Liver (tissue), 9 donors: ENCODE data around the gene MUC2. TPM values are rescaled to one million over a fixed set of nuclear protein-coding genes. Genes with fewer than 3 reads are reported as not detected.

Experiments used
- DNase-seq: peaks from one replicate; pipeline ENCODE4 v3.0.0-alpha.2; 2017; ENCODE audit warnings: low spot score
- H3K27ac ChIP-seq, 2 donors: one replicate each; pipeline ENCODE4 v1.7.0; 2013; ENCODE audit warnings: inconsistent platforms in 2 of 2, low read length in 2 of 2, control low read depth in 1 of 2, low read depth in 1 of 2, mild to moderate bottlenecking in 1 of 2
- H3K27me3 ChIP-seq, 4 donors: one replicate each; pipeline versions ENCODE4 v1.6.1 to v1.7.0; 2013; ENCODE audit warnings: low read length in 3 of 4, inconsistent platforms in 1 of 4, mild to moderate bottlenecking in 1 of 4, moderate library complexity in 1 of 4; ENCODE audit not compliant: control insufficient read depth in 4 of 4, insufficient read depth in 4 of 4
- H3K36me3 ChIP-seq, 4 donors: one replicate each; pipeline versions ENCODE4 v1.6.1 to v1.7.0; 2013; ENCODE audit warnings: low read length in 3 of 4, mild to moderate bottlenecking in 3 of 4, low read depth in 1 of 4, moderate library complexity in 1 of 4; ENCODE audit not compliant: control insufficient read depth in 4 of 4, insufficient read depth in 3 of 4
- H3K4me1 ChIP-seq, 4 donors: one replicate each; pipeline versions ENCODE4 v1.6.1 to v1.7.0; 2013; ENCODE audit warnings: low read length in 3 of 4, mild to moderate bottlenecking in 3 of 4, moderate library complexity in 1 of 4; ENCODE audit not compliant: control insufficient read depth in 4 of 4, insufficient read depth in 4 of 4
- H3K4me3 ChIP-seq, 3 donors: one replicate each; pipeline versions ENCODE4 v1.6.1 to v1.7.0; 2013; ENCODE audit warnings: low read length in 3 of 3, control low read depth in 1 of 3, low read depth in 1 of 3, mild to moderate bottlenecking in 1 of 3
- H3K9ac ChIP-seq, 2 donors: one replicate each; pipeline ENCODE4 v1.7.0; 2013; ENCODE audit warnings: low read length in 2 of 2, mild to moderate bottlenecking in 2 of 2, moderate library complexity in 2 of 2, control low read depth in 1 of 2, low read depth in 1 of 2
- H3K9me3 ChIP-seq, 4 donors: one replicate each; pipeline versions ENCODE4 v1.6.1 to v1.7.0; 2013; ENCODE audit warnings: low read length in 3 of 4; ENCODE audit not compliant: control insufficient read depth in 4 of 4
- ATF3 ChIP-seq: IDR thresholded peaks from 2 replicates; pipeline ENCODE4 v1.6.1; 2016; ENCODE audit warnings: antibody characterized with exemption
- CTCF ChIP-seq: fragments of 150-350 bp; IDR thresholded peaks from 2 replicates; pipeline ENCODE4 v1.5.1; 2017; ENCODE audit warnings: improper control_type of control experiment, low read depth, low read length; ENCODE audit not compliant: missing input control
- EGR1 ChIP-seq, 2 donors: IDR thresholded peaks; 2 replicates each; pipeline ENCODE4 v1.6.1; 2016 to 2018; ENCODE audit warnings: antibody characterized with exemption in 2 of 2, low read depth in 2 of 2
- FOXA1 ChIP-seq: IDR thresholded peaks from 2 replicates; pipeline ENCODE4 v1.6.1; 2016; ENCODE audit warnings: antibody characterized with exemption
- FOXA2 ChIP-seq: IDR thresholded peaks from 2 replicates; pipeline ENCODE4 v1.6.1; 2016; ENCODE audit warnings: antibody characterized with exemption
- GABPA ChIP-seq, 2 donors: IDR thresholded peaks in 1 of 2; conservative IDR thresholded peaks in 1 of 2; 2 replicates each; pipeline ENCODE4 v1.6.1; 2016; ENCODE audit warnings: antibody characterized with exemption in 2 of 2, mild to moderate bottlenecking in 1 of 2, moderate library complexity in 1 of 2
- HNF4A ChIP-seq, 2 donors: conservative IDR thresholded peaks; 2 replicates each; pipeline ENCODE4 v1.6.1; 2016; ENCODE audit warnings: antibody characterized with exemption in 2 of 2, mild to moderate bottlenecking in 2 of 2
- HNF4G ChIP-seq: IDR thresholded peaks from 2 replicates; pipeline ENCODE4 v1.6.1; 2016; ENCODE audit warnings: antibody characterized with exemption
- JUND ChIP-seq, 2 donors: IDR thresholded peaks; 2 replicates each; pipeline ENCODE4 v1.6.1; 2016; ENCODE audit warnings: antibody characterized with exemption in 2 of 2
- MAX ChIP-seq: IDR thresholded peaks from 2 replicates; pipeline ENCODE4 v1.6.1; 2016; ENCODE audit warnings: antibody characterized with exemption
- NR2F2 ChIP-seq: IDR thresholded peaks from 2 replicates; pipeline ENCODE4 v1.6.1; 2016; ENCODE audit warnings: antibody characterized with exemption
- RAD21 ChIP-seq, 2 donors: IDR thresholded peaks; 2 replicates each; pipeline ENCODE4 v1.6.1; 2016; ENCODE audit warnings: antibody characterized with exemption in 2 of 2, mild to moderate bottlenecking in 2 of 2
- REST ChIP-seq: IDR thresholded peaks from 2 replicates; pipeline ENCODE4 v1.6.1; 2016; ENCODE audit warnings: antibody characterized with exemption, mild to moderate bottlenecking
- RXRA ChIP-seq, 2 donors: IDR thresholded peaks; 2 replicates each; pipeline ENCODE4 v1.6.1; 2017 to 2018; ENCODE audit warnings: antibody characterized with exemption in 2 of 2, mild to moderate bottlenecking in 1 of 2
- SP1 ChIP-seq: IDR thresholded peaks from 2 replicates; pipeline ENCODE4 v1.6.1; 2018; ENCODE audit warnings: antibody characterized with exemption, mild to moderate bottlenecking
- TAF1 ChIP-seq: conservative IDR thresholded peaks from 2 replicates; pipeline ENCODE4 v1.6.1; 2016; ENCODE audit warnings: antibody characterized with exemption, mild to moderate bottlenecking
- YY1 ChIP-seq: IDR thresholded peaks from 2 replicates; pipeline ENCODE4 v1.6.1; 2016; ENCODE audit warnings: antibody characterized with exemption, mild to moderate bottlenecking
- ZBTB33 ChIP-seq: IDR thresholded peaks from 2 replicates; pipeline ENCODE4 v1.6.1; 2016; ENCODE audit warnings: antibody characterized with exemption
- WGBS: extraction: QIAGEN DNeasy Blood & Tissue Kit; methylation state at CpG from one replicate; pipeline ENCODE4 v1.1.7; 2013; 5-methylcytosine and 5-hydroxymethylcytosine counted together
- polyA plus RNA-seq, 2 donors: library from polyadenylated mRNA; stranded (reverse) in 1 of 2; unstranded in 1 of 2; fragments of 200-250 nt in 1 of 2; fragments of >200 nt in 1 of 2; fragmentation: Nextera tagmentation in 1 of 2; extraction: Ambion mirVana in 1 of 2; gene quantifications; one replicate each; pipeline versions ENCODE4 v1.2.1 to v1.2.3, GENCODE V29; 2013 to 2015
- total RNA-seq, 2 donors: library from RNA; depleted of rRNA; stranded (reverse); fragments of >200 nt; gene quantifications; one replicate each; pipeline ENCODE4 v1.2.3, GENCODE V29; 2014
- donor health status: healthy.
- donor health status: healthy.
- donor health status: healthy.
- donor health status: healthy.
- donor health status: healthy.

MUC2 gene
- total and polyA plus RNA-seq, 4 donors: under 0.01 TPM; not detected in 3

- DNase-seq: no peak
- Histone ChIP-seq H3K4me1 (no peaks in the 10 kb centered on the region), H3K9ac (no peak overlapping the region), H3K4me3 (no peak overlapping the region), H3K36me3 (no peaks in the 10 kb centered on the region), H3K9me3 (no peaks in the 10 kb centered on the region), H3K27me3 (no peaks in the 10 kb centered on the region), H3K27ac (no peak overlapping the region)
- TF ChIP-seq HNF4A (conservative IDR thresholded peaks at IDR 0.05): no peak
- TF ChIP-seq RXRA (IDR thresholded peaks at IDR 0.05): no peak
- TF ChIP-seq GABPA (IDR thresholded peaks at IDR 0.05 in 1 of 2, conservative IDR thresholded peaks at IDR 0.05 in 1 of 2): no peak
- no peak for TF ChIP-seq ZBTB33
- no peak for TF ChIP-seq ATF3
- TF ChIP-seq RAD21 (IDR thresholded peaks at IDR 0.05): no peak
- no peak for TF ChIP-seq FOXA2
- TF ChIP-seq SP1: no peak
- TF ChIP-seq HNF4G: no peak
- no peak for TF ChIP-seq EGR1 (IDR thresholded peaks at IDR 0.05; ENCODE audit: low read depth in 2 of 2)
- no peak for TF ChIP-seq CTCF
- TF ChIP-seq NR2F2: no peak
- TF ChIP-seq YY1: no peak
- TF ChIP-seq REST: no peak
- no peak for TF ChIP-seq TAF1
- no peak for TF ChIP-seq MAX
- TF ChIP-seq JUND (IDR thresholded peaks at IDR 0.05): no peak
- no peak for TF ChIP-seq FOXA1
- 80% methylated on average over 29 of the region's 29 CpGs for WGBS
These were observed 33.7 kb downstream of the MUC2 start for GRCh38 chr11:1108246-1108900.
